ENCODE data around the gene CSMD2. TPM values are rescaled to one million over a fixed set of nuclear protein-coding genes. Genes with fewer than 3 reads are reported as not detected.

Gene CSMD2
- total and polyA plus RNA-seq, 2 of the 4 experiments (the other 2 are of a cell fraction) = under 0.01 to 0.36 TPM

GRCh38 chr1:33527934-33528333 lies 637.1 kb downstream of the CSMD2 start:
- no peak for TF ChIP-seq MXI1 (IDR thresholded peaks at IDR 0.05; ENCODE audit: borderline replicate concordance, low read depth, low read length)
- no peak for TF ChIP-seq BHLHE40 (IDR thresholded peaks at IDR 0.05; ENCODE audit: low read depth, low read length)
- no peak for TF ChIP-seq ELK1 (IDR thresholded peaks at IDR 0.05; ENCODE audit: borderline replicate concordance, low read depth, low read length)
- DNase-seq (no peak), ATAC-seq (ENCODE audit: low read depth) (no peak)
- H4K8ac ChIP-seq (ENCODE audit: low read depth in 2 of 2, low read length in 2 of 2) = no peak overlapping the region
- no peaks in the 10 kb centered on the region for H3K9me3 ChIP-seq (ENCODE audit: control insufficient read depth, insufficient read depth, low read length)
- H3K18ac ChIP-seq (ENCODE audit: low read depth, low read length) = no peak overlapping the region
- no peaks in the 10 kb centered on the region for H3K9me1 ChIP-seq (ENCODE audit: insufficient read depth, low read length)
- in situ Hi-C loops (cut with MboI; ENCODE audit: low sequenced_read_pairs) = no loop called here
- no peaks in the 10 kb centered on the region for H3K79me1 ChIP-seq (ENCODE audit: low read depth in 1 of 2, low read length in 2 of 2)
- H3K9ac ChIP-seq (ENCODE audit: low read depth, low read length) = no peak overlapping the region
- H4K91ac ChIP-seq (ENCODE audit: insufficient read depth, low read depth, low read length) = no peak overlapping the region
- H3K14ac ChIP-seq (replicated peaks; ENCODE audit: low read depth, low read length) = no peak overlapping the region
- BruUV-seq (replicated peaks) = no TSS peak
- no CpG with 5 or more reads among the region's 4 CpGs for WGBS, 2 experiments (ENCODE audit: extremely low coverage in 2 of 2, insufficient read length in 1 of 2)
- H4K20me1 ChIP-seq (ENCODE audit: insufficient read depth, low read length) = no peaks in the 10 kb centered on the region
- H3K4me2 ChIP-seq (ENCODE audit: low read depth, low read length) = no peak overlapping the region
- no peak overlapping the region for H3K56ac ChIP-seq (ENCODE audit: extremely low read depth, insufficient read depth, low read length)
- no peak overlapping the region for H2BK20ac ChIP-seq (ENCODE audit: low read depth, low read length)
- H3K27me3 ChIP-seq (ENCODE audit: control insufficient read depth, insufficient read depth, low read length) = no peaks in the 10 kb centered on the region
- H3K23ac ChIP-seq (ENCODE audit: low read depth, low read length) = no peak overlapping the region
- H2BK5ac ChIP-seq (ENCODE audit: low read depth, low read length, poor library complexity, severe bottlenecking) = no peak overlapping the region
- H2BK120ac ChIP-seq (ENCODE audit: low read depth, low read length) = no peak overlapping the region
- H2AK5ac ChIP-seq (ENCODE audit: low read depth, low read length) = no peak overlapping the region
- no peak overlapping the region for H3K27ac ChIP-seq (ENCODE audit: insufficient read depth, low read length)
- intact Hi-C loops (cut with micrococcal nuclease) = no loop called here
- CTCF ChIA-PET = no interaction called here
- no peaks in the 10 kb centered on the region for H3K36me3 ChIP-seq (ENCODE audit: control insufficient read depth, insufficient read depth, low read length)
- dilution Hi-C loops (cut with HindIII; ENCODE audit: low sequenced_read_pairs, unreplicated experiment) = no loop called here
- no peak overlapping the region for H3K4me3 ChIP-seq (ENCODE audit: insufficient read depth, low read depth, low read length)
- H3K4ac ChIP-seq (ENCODE audit: low read depth, low read length) = no peak overlapping the region
- no peak overlapping the region for H2BK15ac ChIP-seq (ENCODE audit: low read depth, low read length)
- H2AFZ ChIP-seq (replicated peaks; ENCODE audit: low read length, poor library complexity) = no peak overlapping the region
- POLR2A ChIA-PET (ENCODE audit: unreplicated experiment) = no interaction called here
- no peak overlapping the region for H4K5ac ChIP-seq (ENCODE audit: low read depth, low read length)
- no peak overlapping the region for H2AK9ac ChIP-seq (replicated peaks; ENCODE audit: low read depth, low read length, poor library complexity)
- no peaks in the 10 kb centered on the region for H3K4me1 ChIP-seq (ENCODE audit: control insufficient read depth, insufficient read depth, low read length)
